SU-DHL-6 (cell line): Measurements from ENCODE around the gene COL23A1.

Experiments used
- H2AFZ ChIP-seq: fragments of 200-600 bp; sonication (generic); 2 replicates; pipeline ENCODE4 v1.6.1; 2014; ENCODE audit warnings: low read depth, mild to moderate bottlenecking, moderate library complexity, mixed read lengths, antibody characterized with exemption, low read length; ENCODE audit not compliant: severe bottlenecking
- H3F3A ChIP-seq: fragments of 200-600 bp; shearing (Covaris generic); 2 replicates; pipeline ENCODE4 v1.6.0; 2016; ENCODE audit warnings: antibody characterized with exemption, mild to moderate bottlenecking; ENCODE audit not compliant: insufficient read depth
- H3K27ac ChIP-seq: fragments of 200-600 bp; sonication (generic); 2 replicates; pipeline ENCODE4 v1.5.1; 2016; ENCODE audit warnings: low read depth, mild to moderate bottlenecking, low read length, moderate library complexity, mixed read lengths
- H3K27me3 ChIP-seq: fragments of 200-600 bp; sonication (generic), shearing (Covaris generic); 2 replicates; pipeline ENCODE4 v1.6.0; 2014; ENCODE audit warnings: mild to moderate bottlenecking, low read length
- H3K36me3 ChIP-seq: fragments of 200-600 bp; sonication (generic); 2 replicates; pipeline ENCODE4 v1.6.1; 2014; ENCODE audit warnings: mild to moderate bottlenecking, low read length, mixed read lengths
- H3K4me2 ChIP-seq: fragments of 300-600, 200-600 bp; shearing (Covaris generic), sonication (generic); 2 replicates; pipeline ENCODE4 v1.6.0; 2014; ENCODE audit warnings: low read length, low read depth, mild to moderate bottlenecking; ENCODE audit not compliant: poor library complexity, severe bottlenecking
- H3K4me3 ChIP-seq: fragments of 200-600 bp; sonication (generic); 2 replicates; pipeline ENCODE4 v1.5.1; 2014; ENCODE audit warnings: antibody characterized with exemption, low read length, mild to moderate bottlenecking, mixed read lengths; ENCODE audit not compliant: insufficient read depth, poor library complexity, severe bottlenecking
- H3K79me2 ChIP-seq: fragments of 200-600 bp; sonication (generic); 2 replicates; pipeline ENCODE4 v1.6.1; 2014; ENCODE audit warnings: mild to moderate bottlenecking, low read length, moderate library complexity; ENCODE audit not compliant: insufficient read depth
- H3K9ac ChIP-seq: fragments of 200-600 bp; sonication (generic); 2 replicates; pipeline ENCODE4 v1.7.0; 2014; ENCODE audit warnings: mild to moderate bottlenecking, low read length
- H3K9me2 ChIP-seq: fragments of 200-600 bp; sonication (generic); replicated peaks from 2 replicates; pipeline ENCODE4 v1.6.1; 2014; ENCODE audit warnings: low read length; ENCODE audit not compliant: insufficient read depth
- H3K9me3 ChIP-seq: fragments of 200-600 bp; sonication (generic); 2 replicates; pipeline ENCODE4 v1.6.1; 2014; ENCODE audit warnings: low read length, mixed read lengths; ENCODE audit not compliant: insufficient read depth
- H4K20me1 ChIP-seq: fragments of 200-600 bp; sonication (generic); 2 replicates; pipeline ENCODE4 v1.6.1; 2014; ENCODE audit warnings: low read depth, mild to moderate bottlenecking, antibody characterized with exemption, low read length, moderate library complexity, mixed read lengths
- CTCF ChIP-seq: fragments of 200-600 bp; sonication (generic); IDR thresholded peaks from one replicate; pipeline ENCODE4 v1.5.1; 2017; ENCODE audit warnings: antibody characterized with exemption, mild to moderate bottlenecking, low read length, moderate library complexity; ENCODE audit not compliant: insufficient read depth, poor library complexity, severe bottlenecking
- EZH2phosphoT487 ChIP-seq: fragments of 200-600 bp; sonication (generic), shearing (Covaris generic); conservative IDR thresholded peaks from 2 replicates; pipeline ENCODE4 v1.6.1; 2018; ENCODE audit warnings: mild to moderate bottlenecking, antibody characterized with exemption, low read length, moderate library complexity, mixed read lengths

The COL23A1 gene

GRCh38 chr5:178336889-178337288 lies 253.3 kb downstream of the COL23A1 start:
- Histone ChIP-seq H3K36me3 (no peaks in the 10 kb centered on the region), H3K79me2 (no peaks in the 10 kb centered on the region), H4K20me1 (no peaks in the 10 kb centered on the region), H3K27ac (no peak overlapping the region), H3K4me3 (no peak overlapping the region), H3K4me2 (no peak overlapping the region), H3K9ac (no peak overlapping the region), H3F3A (no peaks in the 10 kb centered on the region), H3K9me2 (no peaks in the 10 kb centered on the region), H3K9me3 (no peaks in the 10 kb centered on the region), H2AFZ (no peak overlapping the region), H3K27me3 (no peaks in the 10 kb centered on the region)
- TF ChIP-seq EZH2phosphoT487 (no peak), CTCF (no peak)

GRCh38 chr5:178335302-178336030 lies 254.7 kb downstream of the COL23A1 start:
- Histone ChIP-seq H3K27me3 (no peaks in the 10 kb centered on the region), H3K9ac (no peak overlapping the region), H3F3A (no peaks in the 10 kb centered on the region), H4K20me1 (no peaks in the 10 kb centered on the region), H3K4me3 (no peak overlapping the region), H2AFZ (no peak overlapping the region), H3K36me3 (no peaks in the 10 kb centered on the region), H3K27ac (no peak overlapping the region), H3K9me2 (no peaks in the 10 kb centered on the region), H3K4me2 (no peak overlapping the region), H3K9me3 (no peaks in the 10 kb centered on the region), H3K79me2 (no peaks in the 10 kb centered on the region)
- TF ChIP-seq EZH2phosphoT487 = no peak
- no peak for TF ChIP-seq CTCF

- Histone ChIP-seq H3K4me3 (no peak overlapping the region), H3K79me2 (no peaks in the 10 kb centered on the region), H3K9ac (no peak overlapping the region), H3K27ac (no peak overlapping the region), H3K4me2 (no peak overlapping the region), H3F3A (no peaks in the 10 kb centered on the region), H2AFZ (no peak overlapping the region), H3K9me3 (no peaks in the 10 kb centered on the region), H3K27me3 (no peaks in the 10 kb centered on the region), H3K36me3 (no peaks in the 10 kb centered on the region), H3K9me2 (no peaks in the 10 kb centered on the region), H4K20me1 (no peaks in the 10 kb centered on the region)
- no peak for TF ChIP-seq EZH2phosphoT487
- no peak for TF ChIP-seq CTCF
Measured at GRCh38 chr5:178334861-178335260, 255.3 kb downstream of the COL23A1 start.
